ENCODE results near the gene CLCNKA.
"Not testable (repeated sequence)": the region's sequence is repeated elsewhere in the genome, so short reads cannot be mapped to it uniquely, and the experiment has no call there.

Gene CLCNKA

GRCh38 chr1:16017461-16018303, 4.2 kb upstream of the CLCNKA start, which contains the start of gene HSPB7:
Gene HSPB7 (minus strand): TSS chr1:16018043. CDS start chr1:16017963, 80 bp downstream.
- DNase-seq (ENCODE audit: low read depth in 2 of 2, low spot score in 1 of 2): no peak

- DNase-seq (ENCODE audit: low read depth in 2 of 2, low spot score in 1 of 2): no peak
These were observed 3.5 kb upstream of the CLCNKA start for GRCh38 chr1:16018308-16018707.

- no peak for DNase-seq (ENCODE audit: low read depth in 2 of 2, low spot score in 1 of 2)
These were observed 2.8 kb upstream of the CLCNKA start for GRCh38 chr1:16018749-16019643.

GRCh38 chr1:16019644-16020277, 2.1 kb upstream of the CLCNKA start:
- DNase-seq (ENCODE audit: low read depth in 2 of 2, low spot score in 1 of 2): no peak

GRCh38 chr1:16020325-16020724, 1.5 kb upstream of the CLCNKA start:
- DNase-seq (ENCODE audit: low read depth in 2 of 2, low spot score in 1 of 2): no peak

- DNase-seq (ENCODE audit: low read depth in 2 of 2, low spot score in 1 of 2): not testable (repeated sequence)
These were observed 958 bp upstream of the CLCNKA start for GRCh38 chr1:16020878-16021277.

- no peak for DNase-seq (ENCODE audit: low read depth in 2 of 2, low spot score in 1 of 2)
These were observed 557 bp downstream of the CLCNKA start for GRCh38 chr1:16022393-16022792.

- no peak for DNase-seq (ENCODE audit: low read depth in 2 of 2, low spot score in 1 of 2)
These were observed 1.3 kb downstream of the CLCNKA start for GRCh38 chr1:16023050-16023653.

- not testable (repeated sequence) for DNase-seq (ENCODE audit: low read depth in 2 of 2, low spot score in 1 of 2)
These were observed 4.5 kb downstream of the CLCNKA start for GRCh38 chr1:16026302-16026701.

- no peak for DNase-seq (ENCODE audit: low read depth in 2 of 2, low spot score in 1 of 2)
These were observed 5.1 kb downstream of the CLCNKA start for GRCh38 chr1:16026723-16027484.

GRCh38 chr1:16028237-16029002, 6.6 kb downstream of the CLCNKA start:
- no peak for DNase-seq (ENCODE audit: low read depth in 2 of 2, low spot score in 1 of 2)

GRCh38 chr1:16029003-16029268, 7.1 kb downstream of the CLCNKA start:
- not testable (repeated sequence) for DNase-seq (ENCODE audit: low read depth in 2 of 2, low spot score in 1 of 2)

- DNase-seq (ENCODE audit: low read depth in 2 of 2, low spot score in 1 of 2): no peak
These were observed 7.5 kb downstream of the CLCNKA start for GRCh38 chr1:16029288-16029687.

- no peak for DNase-seq (ENCODE audit: low read depth in 2 of 2, low spot score in 1 of 2)
These were observed 9.7 kb downstream of the CLCNKA start for GRCh38 chr1:16031551-16031950.

- DNase-seq (ENCODE audit: low read depth in 2 of 2, low spot score in 1 of 2): no peak
These were observed 10.7 kb downstream of the CLCNKA start for GRCh38 chr1:16032388-16033102.

GRCh38 chr1:16033103-16033632, 11.3 kb downstream of the CLCNKA start:
- not testable (repeated sequence) for DNase-seq (ENCODE audit: low read depth in 2 of 2, low spot score in 1 of 2)

GRCh38 chr1:16036461-16036860, 14.6 kb downstream of the CLCNKA start:
- DNase-seq (ENCODE audit: low read depth in 2 of 2, low spot score in 1 of 2): not testable (repeated sequence)

GRCh38 chr1:16038620-16038912, 16.7 kb downstream of the CLCNKA start:
- no peak for DNase-seq (ENCODE audit: low read depth in 2 of 2, low spot score in 1 of 2)

- DNase-seq (ENCODE audit: low read depth in 2 of 2, low spot score in 1 of 2): not testable (repeated sequence)
These were observed 18.0 kb downstream of the CLCNKA start for GRCh38 chr1:16039871-16040270.

Measured in stimulated activated CD8-positive, alpha-beta memory T cell treated with anti-CD3 and anti-CD28 coated beads, Interleukin-4, amount 100 ng/mL, for 1 hour (primary cell).